HT-29 (cell line): ENCODE results near the gene G6PC3. TPM values are rescaled to one million over a fixed set of nuclear protein-coding genes. Genes with fewer than 3 reads are reported as not detected.

ENCODE experiments used
- DNase-seq: peaks from one replicate; pipeline ENCODE4 v3.0.0-alpha.2; 2015; ENCODE audit warnings: low spot score
- total RNA-seq: library from RNA; depleted of rRNA; stranded (reverse); fragments of >200 nt; shearing (Covaris generic); gene quantifications from 2 replicates; pipeline ENCODE4 v1.2.3, GENCODE V29; 2014

The G6PC3 gene
- total RNA-seq, 1 experiment from 2014 or later = 74.2 TPM

DNA sequence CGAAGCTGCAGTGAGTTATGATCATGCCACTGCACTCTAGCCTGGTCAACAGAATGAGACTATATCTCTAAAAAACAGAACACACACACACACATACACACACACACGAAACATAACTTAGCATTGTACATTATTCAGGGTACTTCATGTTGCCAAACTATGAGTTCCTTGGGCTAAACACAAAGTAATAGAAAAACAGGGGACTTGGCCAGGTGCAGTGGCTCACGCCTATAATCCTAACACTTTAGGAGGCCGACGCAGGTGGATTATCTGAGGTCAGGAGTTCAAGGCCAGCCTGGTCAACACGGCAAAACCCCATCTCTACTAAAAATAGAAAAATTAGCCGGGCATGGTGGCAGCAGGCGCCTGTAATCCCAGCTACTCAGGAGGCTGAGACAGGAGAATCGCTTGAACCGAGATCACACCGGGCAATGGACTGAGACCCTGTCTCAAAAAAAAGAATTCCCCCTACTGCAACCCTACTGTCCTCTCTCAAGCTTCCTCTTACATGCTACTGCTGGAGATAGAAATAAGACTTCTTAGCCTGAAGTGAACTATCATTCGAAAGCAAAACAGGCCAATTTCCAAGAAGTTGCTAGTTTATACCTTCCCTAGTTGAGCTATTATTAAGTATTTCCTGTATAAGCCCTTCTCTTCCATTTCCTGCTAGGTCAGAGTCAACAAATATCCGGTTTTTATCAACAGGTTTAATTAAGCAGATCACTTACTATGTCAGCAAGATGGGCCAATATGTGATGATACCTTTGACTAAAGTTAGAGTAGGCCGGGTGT is 11.2 kb upstream of the G6PC3 start:
- DNase-seq = no peak

DNA sequence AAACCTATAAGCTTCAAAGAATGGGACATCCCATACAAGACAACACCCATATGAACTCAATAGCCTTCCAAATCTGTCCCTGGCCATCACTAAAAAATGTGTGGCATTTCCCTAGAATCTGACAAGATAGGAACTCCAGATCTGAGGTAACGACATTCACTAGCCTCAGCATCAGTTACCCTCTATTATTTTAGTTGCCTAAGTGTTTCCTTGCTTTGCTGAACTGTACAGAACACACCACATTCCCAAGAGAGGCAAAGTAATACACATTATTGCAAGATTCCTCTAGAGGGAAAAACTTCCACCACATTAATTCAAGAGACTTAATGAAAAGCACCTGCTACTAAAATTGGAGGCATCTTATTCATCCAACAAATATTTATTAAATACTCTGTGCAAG is 9.1 kb upstream of the G6PC3 start:
- no peak for DNase-seq

DNA sequence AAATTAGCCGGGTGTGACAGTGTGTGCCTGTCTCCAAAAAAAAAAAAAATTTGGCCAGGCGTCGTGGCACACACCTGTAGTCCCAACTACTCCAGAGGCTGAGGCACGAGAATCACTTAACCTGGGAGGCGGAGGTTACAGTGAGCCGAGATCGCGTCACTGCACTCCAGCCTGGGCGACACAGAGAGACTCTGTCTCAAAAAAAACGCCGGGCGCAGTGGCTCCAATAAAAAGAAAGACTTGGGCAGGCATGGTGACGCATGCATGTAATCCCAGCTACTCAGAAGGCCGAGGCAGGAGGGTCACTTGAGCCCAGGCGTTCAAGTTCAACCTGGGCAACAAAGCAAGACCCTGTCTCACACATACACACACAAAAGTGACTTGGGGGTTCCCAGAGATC is 7.7 kb upstream of the G6PC3 start:
- no peak for DNase-seq

DNA sequence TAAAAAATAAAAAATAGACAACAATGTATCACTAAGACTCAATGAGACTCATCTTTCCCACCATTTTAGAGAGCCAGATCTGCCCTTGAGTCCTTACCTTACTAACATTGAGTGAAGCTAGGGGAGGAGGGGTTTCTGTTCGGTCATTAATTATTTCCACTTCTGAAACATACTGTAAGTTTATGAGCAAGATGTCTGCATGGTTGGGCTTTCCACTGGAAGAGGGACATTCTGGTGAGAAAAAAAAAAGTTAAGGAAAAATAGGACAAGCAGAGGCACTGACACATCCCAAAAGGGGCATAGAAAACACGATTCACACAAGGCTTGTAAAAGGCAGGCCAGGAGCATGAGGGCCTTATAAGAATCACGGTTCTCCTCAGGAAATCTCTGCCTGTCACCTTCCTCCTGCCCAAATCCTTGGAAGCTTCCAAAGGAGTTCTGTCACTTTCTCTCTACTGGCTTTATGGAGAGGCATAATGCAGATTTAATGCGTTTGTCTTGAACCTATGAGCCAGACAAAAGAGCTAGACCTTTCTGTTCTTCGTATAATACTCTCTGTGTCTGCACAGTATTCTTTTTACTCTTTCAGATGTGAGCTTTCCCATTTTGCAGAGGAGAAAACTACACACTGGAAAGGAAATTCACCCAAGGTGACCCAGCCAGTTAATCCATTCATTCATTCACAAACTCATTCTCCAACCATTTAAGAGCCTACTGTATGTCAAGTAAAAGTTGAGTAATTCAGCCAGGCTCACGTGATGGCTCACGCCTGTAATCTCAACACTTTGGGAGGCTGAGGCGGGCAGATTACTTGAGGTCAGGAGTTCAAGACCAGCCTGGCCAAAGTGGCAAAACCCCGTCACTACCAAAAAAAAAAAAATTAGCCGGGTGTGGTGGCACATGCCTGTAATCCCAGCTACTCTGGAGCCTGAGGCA is 6.6 kb upstream of the G6PC3 start:
- DNase-seq = no peak

DNA sequence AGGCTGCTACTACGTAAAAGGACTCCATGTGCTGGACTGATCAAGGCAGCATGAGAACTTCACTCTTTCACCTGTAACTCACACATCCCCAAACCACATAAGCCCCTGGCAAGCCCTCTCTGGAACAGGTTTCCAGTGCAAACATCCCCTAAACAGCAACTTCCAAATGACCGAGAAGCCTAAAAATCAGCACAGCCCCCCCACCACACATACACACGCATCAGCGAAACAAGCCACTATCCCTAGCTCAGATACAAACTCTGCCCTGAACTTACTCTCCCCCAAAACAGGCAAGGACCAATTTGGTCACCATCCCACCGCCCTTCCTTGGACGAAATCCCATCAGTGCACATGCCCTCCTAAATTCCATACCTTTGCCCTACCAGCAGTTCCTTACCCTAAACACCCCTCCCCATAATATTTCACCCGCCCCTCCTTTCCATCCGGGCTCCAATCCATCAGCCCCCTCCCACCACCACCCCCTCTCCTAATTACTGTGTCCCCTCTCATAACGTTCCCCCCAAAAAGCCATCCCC is 4.8 kb upstream of the G6PC3 start:
- DNase-seq = peak; percentile 34

DNA sequence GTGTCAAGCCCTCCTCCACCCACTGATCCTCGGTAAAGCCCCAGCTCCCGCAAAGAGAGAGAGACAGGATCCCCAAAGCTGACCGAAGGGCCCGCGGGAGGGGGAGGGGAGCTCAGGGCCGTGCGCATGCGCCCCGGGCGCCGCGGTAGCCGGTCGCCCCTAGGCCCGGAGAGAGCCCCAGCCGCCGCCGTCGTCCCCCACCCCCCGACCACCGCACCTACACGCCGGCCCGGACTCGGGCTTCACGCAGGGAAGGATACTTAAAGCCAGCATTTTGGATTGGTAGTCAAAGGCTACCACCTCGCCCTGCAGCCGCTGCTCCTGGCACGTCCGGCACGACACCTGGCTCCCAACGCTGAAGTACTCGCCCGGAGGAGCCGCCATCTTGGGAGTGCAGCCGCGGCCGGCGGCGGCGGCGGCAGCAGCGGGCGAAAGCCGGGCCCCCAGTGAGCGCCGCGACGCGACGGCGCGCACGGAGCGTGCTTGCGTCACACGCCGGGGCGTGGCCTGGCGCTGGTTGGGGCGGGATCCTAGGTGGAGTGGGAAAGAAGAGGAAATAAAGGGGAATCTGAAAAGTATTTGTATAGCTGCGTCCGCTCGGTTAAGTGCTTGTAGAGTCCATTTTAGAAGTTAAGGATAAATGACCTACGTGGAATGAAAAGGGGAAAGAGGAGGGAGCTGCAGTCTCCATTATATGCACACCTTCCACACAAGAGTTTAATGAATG is 4.2 kb upstream of the G6PC3 start, which contains the start of gene LSM12:
TSS of gene LSM12 (minus strand) at position 468 of the 727 bp plus-strand sequence. CDS start at position 384, 84 bp downstream.
- peak; percentile 93 for DNase-seq

DNA sequence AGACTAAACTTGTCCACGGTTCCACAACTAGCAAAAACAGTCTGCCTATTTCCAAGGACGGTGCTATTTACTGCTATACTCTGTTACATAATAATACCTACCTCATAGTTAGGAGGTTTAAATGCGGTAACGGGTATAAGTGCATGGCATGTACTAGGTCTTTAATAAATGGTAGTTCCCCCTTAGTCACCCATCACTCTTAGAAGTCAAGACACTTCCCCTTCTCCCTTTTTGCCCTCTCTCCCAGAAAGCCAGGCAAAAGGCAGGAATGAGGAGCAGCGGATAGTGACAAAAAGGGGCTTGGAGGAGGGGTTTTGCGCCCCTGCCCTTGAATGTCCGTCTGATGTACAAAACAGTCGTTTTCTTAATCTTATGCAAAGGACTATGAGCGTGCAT is 3.0 kb upstream of the G6PC3 start:
- DNase-seq = no peak

DNA sequence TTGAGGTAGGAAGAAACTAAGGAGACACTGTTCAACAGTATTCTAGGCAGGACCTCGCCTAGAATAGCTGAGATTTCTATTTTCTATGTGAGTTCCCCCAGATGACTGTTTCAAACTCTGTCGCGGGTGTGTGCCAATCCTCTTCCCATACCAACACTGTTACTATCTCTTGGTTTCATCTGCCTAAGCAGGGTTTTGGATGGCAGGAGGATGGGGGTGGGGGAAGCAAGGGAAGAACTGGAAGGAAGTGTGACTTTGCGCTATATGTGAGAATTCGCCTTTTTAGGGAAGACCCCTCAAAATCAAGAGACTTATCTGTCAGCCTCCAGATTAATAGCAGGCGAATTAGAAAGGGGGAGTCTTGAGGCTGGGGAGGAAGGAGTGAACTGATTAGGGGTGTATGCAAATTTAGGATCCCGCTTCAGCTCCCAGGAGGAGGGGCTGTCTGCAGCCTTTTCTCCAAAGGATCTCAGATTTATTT is 521 bp upstream of the G6PC3 start:
- peak; percentile 44 for DNase-seq

DNA sequence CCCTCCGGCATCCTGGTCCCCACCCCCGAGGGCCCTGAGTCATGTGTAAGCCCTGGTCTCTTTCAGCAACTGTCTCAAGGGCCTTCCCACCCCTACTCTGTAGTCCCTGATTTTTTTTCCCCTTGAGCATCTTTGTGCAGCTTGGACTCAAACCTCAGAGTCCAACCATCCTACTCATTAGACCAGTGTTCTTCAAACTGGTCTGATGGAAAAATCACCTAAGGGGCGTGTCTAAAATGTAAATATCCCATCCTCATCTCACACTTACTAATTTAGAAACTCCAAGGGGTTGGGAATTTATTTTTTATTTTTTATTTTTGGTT is 624 bp downstream of the G6PC3 start:
- DNase-seq = no peak

DNA sequence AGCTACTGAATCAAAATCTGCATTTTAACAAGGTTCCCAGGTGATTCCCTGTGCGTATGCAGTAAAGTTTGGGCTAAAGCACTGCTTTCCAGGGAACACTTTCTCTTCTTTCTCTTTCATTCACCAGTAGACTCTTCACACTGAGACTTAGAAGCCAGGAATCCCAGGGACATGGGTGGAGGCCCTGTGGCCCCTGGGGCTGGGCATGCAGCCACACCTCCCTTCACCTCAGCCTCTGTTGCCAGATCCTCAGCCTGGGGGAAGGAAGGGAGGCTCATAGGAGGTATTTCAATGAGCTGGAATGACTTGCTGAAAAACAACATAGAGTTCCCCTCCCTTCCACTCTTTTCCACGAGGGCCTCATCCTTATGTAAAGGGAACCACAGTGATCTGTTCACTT is 1.2 kb downstream of the G6PC3 start:
- peak; percentile 5 for DNase-seq

DNA sequence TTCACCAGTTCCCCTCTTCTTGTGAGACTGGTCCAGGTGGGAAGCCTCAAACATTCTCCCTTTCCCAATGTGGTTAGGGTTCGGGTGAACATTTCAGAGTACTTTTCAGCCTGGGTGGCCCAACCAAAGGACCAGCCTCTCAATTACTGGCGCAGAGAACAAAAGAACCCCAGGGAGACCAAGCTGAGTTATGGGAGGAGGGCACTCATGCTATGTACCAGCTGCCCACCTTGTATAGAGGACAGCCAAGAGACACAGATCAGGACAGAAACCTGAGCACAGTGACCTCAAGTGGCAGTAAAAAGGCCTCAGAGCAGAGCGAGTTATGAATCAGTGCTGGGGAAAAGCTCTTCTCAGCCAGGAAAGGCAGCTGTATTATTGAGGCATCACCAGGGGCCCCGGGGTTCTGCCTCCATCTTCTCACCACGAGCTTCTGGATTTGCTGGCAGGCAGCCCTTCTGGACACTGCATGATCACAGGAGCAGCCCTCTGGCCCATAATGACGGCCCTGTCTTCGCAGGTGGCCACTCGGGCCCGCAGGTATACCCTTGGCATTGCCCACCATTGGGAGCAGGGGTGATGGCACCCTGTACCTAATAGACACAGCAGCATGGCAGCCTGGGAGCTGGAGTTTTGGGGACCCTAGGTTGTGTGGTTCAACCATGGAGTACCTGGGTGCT is 3.8 kb downstream of the G6PC3 start:
- DNase-seq = no peak

DNA sequence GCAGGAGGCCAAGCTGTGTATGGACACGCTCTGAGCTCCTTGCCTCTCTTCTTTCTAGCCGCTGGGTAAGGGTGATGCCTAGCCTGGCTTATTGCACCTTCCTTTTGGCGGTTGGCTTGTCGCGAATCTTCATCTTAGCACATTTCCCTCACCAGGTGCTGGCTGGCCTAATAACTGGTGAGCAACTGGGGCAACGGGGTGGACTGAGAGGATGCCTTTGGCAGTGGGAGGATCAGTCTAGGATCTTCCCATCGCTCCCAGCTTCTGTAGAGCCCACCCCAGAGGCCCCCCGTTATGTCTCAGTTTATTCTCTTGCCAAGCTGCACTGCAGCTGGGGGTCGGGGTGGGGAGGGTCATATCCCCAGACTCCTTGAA is 4.4 kb downstream of the G6PC3 start:
- no peak for DNase-seq

DNA sequence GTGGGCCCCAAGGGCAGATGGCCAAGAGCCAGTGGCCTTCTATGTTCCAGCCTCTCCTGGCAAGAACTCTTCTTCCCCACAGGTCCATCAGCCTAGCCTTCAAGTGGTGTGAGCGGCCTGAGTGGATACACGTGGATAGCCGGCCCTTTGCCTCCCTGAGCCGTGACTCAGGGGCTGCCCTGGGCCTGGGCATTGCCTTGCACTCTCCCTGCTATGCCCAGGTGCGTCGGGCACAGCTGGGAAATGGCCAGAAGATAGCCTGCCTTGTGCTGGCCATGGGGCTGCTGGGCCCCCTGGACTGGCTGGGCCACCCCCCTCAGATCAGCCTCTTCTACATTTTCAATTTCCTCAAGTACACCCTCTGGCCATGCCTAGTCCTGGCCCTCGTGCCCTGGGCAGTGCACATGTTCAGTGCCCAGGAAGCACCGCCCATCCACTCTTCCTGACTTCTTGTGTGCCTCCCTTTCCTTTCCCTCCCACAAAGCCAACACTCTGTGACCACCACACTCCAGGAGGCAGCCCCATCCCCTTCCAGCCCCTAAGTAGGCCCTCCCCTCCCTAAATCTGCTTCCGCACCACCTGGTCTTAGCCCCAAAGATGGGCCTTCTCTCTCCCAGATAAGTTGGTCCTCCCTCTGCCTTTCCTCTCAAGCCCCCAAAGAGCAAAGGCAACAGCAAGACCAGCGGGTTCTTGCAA is 5.2 kb downstream of the G6PC3 start:
- DNase-seq = no peak

DNA sequence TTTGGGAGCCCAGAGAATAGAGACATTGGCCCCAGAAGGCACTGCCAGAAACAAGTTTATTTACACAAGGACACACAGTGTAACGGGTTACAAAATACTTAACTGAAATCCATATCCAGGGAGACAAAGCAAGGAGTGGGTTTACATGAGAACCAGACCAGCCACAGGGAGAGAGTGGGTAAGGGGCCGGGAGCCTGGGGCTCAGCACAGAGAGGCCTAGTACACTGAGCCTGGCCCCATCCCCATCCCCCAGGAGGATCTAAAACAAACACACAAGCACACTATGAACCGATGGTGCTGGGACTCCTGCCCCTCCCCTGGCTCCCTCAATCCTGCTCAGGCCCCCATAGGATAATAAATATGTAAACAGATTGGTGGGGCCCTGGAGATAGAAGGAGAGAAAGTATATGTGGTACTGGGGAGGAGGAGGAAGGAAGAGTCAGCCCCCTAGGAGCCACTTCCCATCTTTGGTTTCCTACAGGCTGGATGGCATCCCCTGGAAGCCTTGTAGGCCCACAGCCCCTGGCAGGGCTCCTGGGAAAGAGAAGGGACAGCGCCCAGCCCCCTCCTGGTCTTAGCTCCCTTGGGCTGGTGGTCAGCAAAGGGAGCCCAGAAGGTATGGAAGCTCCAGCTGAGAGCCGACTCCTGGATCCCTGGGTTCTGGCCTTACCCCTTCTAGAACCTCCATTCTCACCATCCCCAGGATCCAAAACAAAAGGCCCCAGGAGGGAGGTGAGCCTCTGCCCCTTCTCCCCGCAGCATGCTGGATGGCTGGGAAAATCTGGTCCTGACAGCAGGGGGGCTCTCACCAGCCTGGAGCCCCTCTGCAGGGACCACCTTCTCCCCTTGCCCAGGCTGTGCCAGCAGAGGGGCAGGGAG is 6.4 kb downstream of the G6PC3 start:
- DNase-seq = no peak

DNA sequence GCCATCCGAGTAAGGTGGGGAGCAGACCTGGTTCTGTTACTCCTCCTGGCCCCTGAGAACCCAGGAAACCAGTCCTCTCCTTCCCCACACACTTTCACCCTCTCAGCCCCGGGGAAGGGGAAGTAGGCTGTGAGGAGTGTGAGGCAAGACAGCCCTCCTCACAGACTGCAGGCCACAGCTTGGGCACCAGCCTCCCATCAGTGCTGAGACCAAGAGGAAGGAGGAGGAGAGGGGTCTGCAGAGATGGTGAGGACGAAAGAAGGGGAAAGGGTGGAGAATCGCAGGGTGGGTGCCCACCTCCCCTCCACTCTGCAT is 7.0 kb downstream of the G6PC3 start:
- DNase-seq = no peak

DNA sequence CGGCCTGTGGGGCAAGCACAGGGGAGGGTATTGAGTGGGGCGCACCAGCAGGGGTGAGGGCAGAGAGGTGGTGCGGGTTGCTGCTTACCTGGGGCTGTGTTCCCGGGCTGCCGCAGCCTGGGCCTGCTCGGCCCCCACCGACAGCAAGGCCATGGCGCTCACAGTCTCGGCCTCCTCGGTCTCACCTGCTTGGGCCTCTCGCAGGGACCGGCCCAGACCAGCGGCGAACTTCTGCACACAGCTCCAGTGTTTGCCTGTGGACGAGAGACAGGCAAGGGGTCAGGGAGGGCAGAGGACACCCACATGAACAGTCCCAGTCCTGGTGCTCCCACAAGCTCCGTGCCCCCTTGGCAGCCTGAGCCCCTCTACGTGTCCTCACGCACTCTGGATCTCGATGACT is 7.9 kb downstream of the G6PC3 start:
- no peak for DNase-seq

DNA sequence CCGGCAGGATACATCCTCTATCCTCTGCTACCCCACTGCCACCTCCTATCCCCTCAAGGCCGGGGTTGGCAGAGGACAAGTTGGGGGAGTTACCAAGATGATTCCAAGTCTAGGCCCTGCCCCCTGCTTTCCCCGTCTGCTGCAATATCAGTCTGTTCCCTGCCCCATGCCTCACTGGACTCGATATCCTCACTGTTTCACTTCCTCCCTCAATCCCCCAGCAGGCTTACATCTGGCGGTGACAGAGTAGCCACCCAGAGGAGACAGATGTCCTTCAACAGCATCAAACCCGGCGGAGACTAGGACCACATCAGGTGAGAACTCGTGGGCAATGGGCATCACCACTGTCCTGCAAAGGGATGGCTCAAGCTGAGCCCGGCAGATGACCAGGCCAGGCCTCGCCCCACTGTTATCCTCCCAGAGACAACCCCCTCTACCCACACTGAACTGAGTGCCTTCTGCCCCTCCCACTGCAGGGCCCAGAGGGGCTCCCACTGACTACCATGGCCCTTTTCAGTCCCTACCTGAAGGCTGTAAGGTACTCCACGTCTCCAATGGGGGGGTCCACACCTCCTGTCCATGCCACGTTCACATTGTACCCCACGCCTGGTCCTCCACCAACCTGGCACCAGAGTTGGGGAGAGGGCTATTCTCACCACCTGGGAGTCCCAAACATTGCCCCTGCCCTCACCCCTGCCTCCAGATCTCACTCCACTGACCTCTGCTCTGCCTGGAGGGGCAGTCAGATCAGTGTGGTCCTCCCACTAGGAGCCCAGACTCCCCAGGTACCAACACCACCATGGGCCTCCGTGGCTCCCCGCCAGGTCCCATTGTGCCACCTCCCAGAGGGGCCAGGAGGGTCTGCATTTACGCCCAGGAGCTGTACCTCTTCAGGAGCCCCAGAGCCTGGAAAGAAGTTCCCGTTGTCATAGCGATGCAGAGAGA is 9.6 kb downstream of the G6PC3 start:
- no peak for DNase-seq

DNA sequence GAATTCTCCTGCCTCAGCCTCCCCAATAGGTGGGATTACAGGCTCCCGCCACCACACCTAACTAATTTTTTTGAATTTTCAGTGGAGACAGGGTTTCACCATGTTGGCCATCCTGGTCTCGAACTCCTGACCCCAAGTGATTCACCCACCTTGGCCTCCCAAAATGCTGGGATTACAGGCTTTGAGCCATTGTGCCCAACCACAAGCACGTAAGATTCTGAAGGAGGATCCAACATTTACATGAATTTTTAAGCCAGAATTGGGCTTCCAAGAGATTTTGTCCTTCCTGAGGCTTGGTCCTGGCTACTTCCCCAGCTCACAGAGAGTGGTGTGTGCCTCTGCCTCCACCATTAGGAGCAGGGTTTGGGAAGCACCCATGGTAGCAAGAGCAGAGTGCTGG is 11.1 kb downstream of the G6PC3 start:
- no peak for DNase-seq
